CD14-positive monocyte (primary cell): ENCODE results near the gene CCDC12. TPM values are rescaled to one million over a fixed set of nuclear protein-coding genes. Genes with fewer than 3 reads are reported as not detected.

ENCODE experiments used
- DNase-seq, 3 donors: peaks; one replicate each; pipeline ENCODE4 v3.0.0-alpha.2; 2011 to 2022
- H2AFZ ChIP-seq: 2 replicates; pipeline ENCODE4 v1.6.0; 2012; ENCODE audit warnings: mild to moderate bottlenecking, low read depth, low read length, inconsistent platforms; ENCODE audit not compliant: insufficient read depth, poor library complexity, severe bottlenecking
- H3K27ac ChIP-seq, 2 donors: 1 replicate in 1 of 2; 2 replicates in 1 of 2; pipeline ENCODE4 v1.5.1; 2012 to 2013; ENCODE audit warnings: low read length in 2 of 2, control low read depth in 1 of 2, inconsistent platforms in 1 of 2, low read depth in 1 of 2, mild to moderate bottlenecking in 1 of 2
- H3K27me3 ChIP-seq, 2 donors: one replicate each; pipeline versions ENCODE4 v1.6.0 to v1.6.1; 2011 to 2013; ENCODE audit warnings: low read length in 2 of 2; ENCODE audit not compliant: control insufficient read depth in 2 of 2, insufficient read depth in 2 of 2
- H3K36me3 ChIP-seq, 2 donors: replicated peaks in 1 of 2; 1 replicate in 1 of 2; 2 replicates in 1 of 2; pipeline versions ENCODE4 v1.5.1 to v1.6.1; 2012 to 2013; ENCODE audit warnings: low read length in 2 of 2, control low read depth in 1 of 2, inconsistent platforms in 1 of 2, mild to moderate bottlenecking in 1 of 2; ENCODE audit not compliant: insufficient read depth in 2 of 2, control insufficient read depth in 1 of 2
- H3K4me1 ChIP-seq, 2 donors: 1 replicate in 1 of 2; 2 replicates in 1 of 2; pipeline versions ENCODE4 v1.5.1 to v1.6.1; 2012 to 2013; ENCODE audit warnings: low read length in 2 of 2, control low read depth in 1 of 2, inconsistent platforms in 1 of 2, mild to moderate bottlenecking in 1 of 2, moderate library complexity in 1 of 2; ENCODE audit not compliant: insufficient read depth in 2 of 2, control insufficient read depth in 1 of 2
- H3K4me2 ChIP-seq: replicated peaks from 2 replicates; pipeline ENCODE3; 2012; ENCODE audit warnings: low read length, moderate library complexity, mild to moderate bottlenecking; ENCODE audit not compliant: poor library complexity, severe bottlenecking; ENCODE audit errors: extremely low read depth
- H3K4me3 ChIP-seq, 3 experiments: fragments of 200-600 bp in 1 of 3; sonication (generic) in 1 of 3; replicated peaks in 1 of 3; 1 replicate in 2 of 3; 2 replicates in 1 of 3; pipeline ENCODE4 v1.5.1; 2011 to 2013; ENCODE audit warnings: low read length in 3 of 3, mild to moderate bottlenecking in 3 of 3, control low read depth in 2 of 3, low read depth in 2 of 3, inconsistent platforms in 1 of 3, moderate library complexity in 1 of 3
- H3K79me2 ChIP-seq: 2 replicates; pipeline ENCODE4 v1.6.0; 2012; ENCODE audit warnings: mild to moderate bottlenecking, control low read depth, inconsistent platforms, low read length, moderate library complexity; ENCODE audit not compliant: insufficient read depth
- H3K9ac ChIP-seq: 2 replicates; pipeline ENCODE4 v1.6.0; 2017; ENCODE audit warnings: low read length, mild to moderate bottlenecking; ENCODE audit not compliant: insufficient read depth, poor library complexity, severe bottlenecking
- H3K9me3 ChIP-seq, 2 donors: replicated peaks in 1 of 2; 1 replicate in 1 of 2; 2 replicates in 1 of 2; pipeline versions ENCODE4 v1.5.1 to v1.6.1; 2012 to 2013; ENCODE audit warnings: low read length in 2 of 2, control low read depth in 1 of 2; ENCODE audit not compliant: control insufficient read depth in 1 of 2, insufficient read depth in 1 of 2
- H4K20me1 ChIP-seq: 2 replicates; pipeline ENCODE4 v1.6.0; 2012; ENCODE audit warnings: mild to moderate bottlenecking, low read length, control low read depth, moderate library complexity; ENCODE audit not compliant: insufficient read depth
- H3K27ac Mint-ChIP-seq, 7 donors: one replicate each; pipeline ENCODE4 v1.8.0; 2020; ENCODE audit warnings: mild to moderate bottlenecking in 7 of 7, mixed read lengths in 7 of 7, moderate library complexity in 6 of 7, inconsistent platforms in 2 of 7
- H3K27me3 Mint-ChIP-seq, 3 donors: one replicate each; pipeline ENCODE4 v1.8.0; 2021 to 2022; ENCODE audit warnings: low read depth in 3 of 3, mild to moderate bottlenecking in 3 of 3, mixed read lengths in 3 of 3, moderate library complexity in 3 of 3, inconsistent platforms in 1 of 3
- H3K36me3 Mint-ChIP-seq, 2 donors: one replicate each; pipeline ENCODE4 v1.8.0; 2020; ENCODE audit warnings: mixed read lengths in 2 of 2, inconsistent platforms in 1 of 2, mild to moderate bottlenecking in 1 of 2
- H3K4me1 Mint-ChIP-seq: one replicate; pipeline ENCODE4 v1.8.0; 2020; ENCODE audit warnings: mild to moderate bottlenecking, mixed read lengths
- H3K4me3 Mint-ChIP-seq, 2 donors: one replicate each; pipeline ENCODE4 v1.8.0; 2020; ENCODE audit warnings: mild to moderate bottlenecking in 2 of 2, mixed read lengths in 2 of 2, moderate library complexity in 1 of 2
- H3K9me3 Mint-ChIP-seq, 7 donors: one replicate each; pipeline ENCODE4 v1.8.0; 2020 to 2022; ENCODE audit warnings: mixed read lengths in 7 of 7, mild to moderate bottlenecking in 6 of 7, moderate library complexity in 6 of 7, inconsistent platforms in 2 of 7
- WGBS: methylation state at CpG from one replicate; pipeline ENCODE4 v1.1.5; 2013; ENCODE audit warnings: missing lambda C conversion rate; ENCODE audit not compliant: insufficient coverage; 5-methylcytosine and 5-hydroxymethylcytosine counted together
- intact Hi-C, 2 donors: fragments of 100-400 bp; cut with micrococcal nuclease; formaldehyde crosslinking; loops; one replicate each; pipeline versions ENCODE4 v1.15.0 to v1.15.1; 2023
- polyA plus RNA-seq, 3 donors: library from polyadenylated mRNA; depleted of rRNA in 1 of 3; unstranded in 2 of 3; stranded (reverse) in 1 of 3; fragments of 300-500 nt in 2 of 3; fragments of >200 nt in 1 of 3; fragmentation: Illumina TruSeq in 2 of 3; gene quantifications; 1 replicate in 2 of 3; 2 replicates in 1 of 3; pipeline ENCODE4 v1.2.3, GENCODE V29; 2012 to 2021
- TF ChIP-seq, protein P1 (sequence below): fragments of 200-600 bp; IDR thresholded peaks from one replicate; pipeline ENCODE4 v1.8.0; 2022; ENCODE audit warnings: antibody characterized with exemption, mild to moderate bottlenecking

Gene CCDC12
- polyA plus RNA-seq, 3 donors, result 50.1 to 70.7 (median 55.8) TPM

GRCh38 chr3:47009225-47010110 lies 32.9 kb upstream of the CCDC12 start:
- peak overlapping the region in 1 of 2 donors; percentile 58 for H3K27ac ChIP-seq
- no peaks in the 10 kb centered on the region for H3K9me3 Mint-ChIP-seq

GRCh38 chr3:47008851-47009224 lies 32.3 kb upstream of the CCDC12 start:
- H3K27me3 ChIP-seq, result no peaks in the 10 kb centered on the region
- H3K9me3 Mint-ChIP-seq, result no peaks in the 10 kb centered on the region
- TF ChIP-seq, protein P1, sequence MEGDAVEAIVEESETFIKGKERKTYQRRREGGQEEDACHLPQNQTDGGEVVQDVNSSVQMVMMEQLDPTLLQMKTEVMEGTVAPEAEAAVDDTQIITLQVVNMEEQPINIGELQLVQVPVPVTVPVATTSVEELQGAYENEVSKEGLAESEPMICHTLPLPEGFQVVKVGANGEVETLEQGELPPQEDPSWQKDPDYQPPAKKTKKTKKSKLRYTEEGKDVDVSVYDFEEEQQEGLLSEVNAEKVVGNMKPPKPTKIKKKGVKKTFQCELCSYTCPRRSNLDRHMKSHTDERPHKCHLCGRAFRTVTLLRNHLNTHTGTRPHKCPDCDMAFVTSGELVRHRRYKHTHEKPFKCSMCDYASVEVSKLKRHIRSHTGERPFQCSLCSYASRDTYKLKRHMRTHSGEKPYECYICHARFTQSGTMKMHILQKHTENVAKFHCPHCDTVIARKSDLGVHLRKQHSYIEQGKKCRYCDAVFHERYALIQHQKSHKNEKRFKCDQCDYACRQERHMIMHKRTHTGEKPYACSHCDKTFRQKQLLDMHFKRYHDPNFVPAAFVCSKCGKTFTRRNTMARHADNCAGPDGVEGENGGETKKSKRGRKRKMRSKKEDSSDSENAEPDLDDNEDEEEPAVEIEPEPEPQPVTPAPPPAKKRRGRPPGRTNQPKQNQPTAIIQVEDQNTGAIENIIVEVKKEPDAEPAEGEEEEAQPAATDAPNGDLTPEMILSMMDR, result no peak
- peak overlapping the region; percentile 32 for H3K9ac ChIP-seq
- peaks cover 0 to 1% (median 0%) of the 10 kb centered on the region in 3 donors for H3K27me3 Mint-ChIP-seq
- H3K4me3 ChIP-seq, result peak overlapping the region in 1 of 3 experiments; percentile 57
- H3K4me1 ChIP-seq, result peaks cover 16 to 32% of the 10 kb centered on the region in 2 donors
- peaks cover 23% of the 10 kb centered on the region for H3K4me1 Mint-ChIP-seq
- WGBS, result 54% methylated on average over 16 of the region's 23 CpGs
- H2AFZ ChIP-seq, result no peak overlapping the region
- intact Hi-C loops, result no loop called here
- peaks cover 86% of the 10 kb centered on the region for H4K20me1 ChIP-seq
- peaks cover 63 to 75% of the 10 kb centered on the region in 2 donors for H3K36me3 Mint-ChIP-seq
- no peaks in the 10 kb centered on the region for H3K79me2 ChIP-seq
- no peaks in the 10 kb centered on the region for H3K9me3 ChIP-seq
- no peak overlapping the region for H3K4me3 Mint-ChIP-seq
- H3K27ac ChIP-seq, result no peak overlapping the region
- peak overlapping the region; percentile 72 for H3K4me2 ChIP-seq
- peak overlapping the region in 1 of 7 donors; percentile 53 for H3K27ac Mint-ChIP-seq
- DNase-seq, result no peak
- H3K36me3 ChIP-seq, result peaks cover 72 to 87% of the 10 kb centered on the region in 2 donors

More at GRCh38 chr3:47009225-47010110, 32.9 kb upstream of the CCDC12 start:
- Histone ChIP-seq H3K79me2 (no peaks in the 10 kb centered on the region), H3K9ac (peak overlapping the region; percentile 32), H3K4me3 (peak overlapping the region in 1 of 3 experiments; percentile 57), H4K20me1 (peaks cover 82% of the 10 kb centered on the region), H3K27me3 (no peaks in the 10 kb centered on the region), H3K4me1 (peaks cover 16 to 32% of the 10 kb centered on the region in 2 donors), H2AFZ (peak overlapping the region; percentile 41), H3K4me2 (peak overlapping the region; percentile 72), H3K36me3 (peaks cover 68 to 87% of the 10 kb centered on the region in 2 donors), H3K9me3 (no peaks in the 10 kb centered on the region)
- Mint-ChIP-seq H3K36me3 (peaks cover 62 to 75% of the 10 kb centered on the region in 2 donors), H3K4me1 (peaks cover 23% of the 10 kb centered on the region), H3K27me3 (peaks cover 0 to 1% (median 0%) of the 10 kb centered on the region in 3 donors), H3K4me3 (peak overlapping the region; percentile 6 to 26), H3K27ac (peak overlapping the region in 6 of 7 donors; percentile 30 to 66 (median 54))
- TF ChIP-seq, protein P1, result no peak
- WGBS, result 3% methylated on average over 80 of the region's 85 CpGs
- intact Hi-C loops, result no loop called here
- peak; percentile 73 to 83 (median 75) for DNase-seq
